ENCODE measurements around the gene TIMM8B.

Gene TIMM8B

DNA sequence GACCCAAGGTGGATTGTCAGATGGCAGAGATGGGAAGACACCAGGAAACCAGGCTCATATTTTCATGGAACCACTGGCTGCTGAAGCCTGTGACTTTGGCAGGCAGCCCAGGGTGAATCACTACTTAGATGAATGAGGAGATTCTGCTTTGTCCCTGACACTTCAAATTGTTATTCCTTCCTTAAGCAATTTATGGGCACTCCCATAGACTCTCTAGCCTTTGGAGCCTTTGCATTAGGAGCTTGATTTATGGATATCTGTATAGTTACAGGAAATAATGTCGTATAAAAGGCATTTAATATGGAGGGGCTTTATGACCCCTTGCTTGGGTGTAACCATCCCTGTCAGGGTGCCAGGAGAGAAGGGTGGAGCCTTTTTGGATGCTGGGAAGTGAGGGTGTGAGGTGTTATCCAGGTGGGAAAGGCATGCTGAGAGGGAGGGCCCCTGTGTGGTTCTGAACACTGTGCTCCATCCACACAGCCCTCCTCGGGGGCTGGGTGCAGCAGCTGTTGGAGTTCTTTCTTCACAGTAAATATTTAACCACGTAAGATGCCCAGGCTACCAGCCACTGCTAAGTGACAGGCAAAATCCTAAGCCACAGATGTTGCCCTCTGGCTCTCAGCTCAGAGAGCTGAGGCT lies 42.0 kb upstream of the TIMM8B start (continued):
- TF ChIP-seq, protein P1, sequence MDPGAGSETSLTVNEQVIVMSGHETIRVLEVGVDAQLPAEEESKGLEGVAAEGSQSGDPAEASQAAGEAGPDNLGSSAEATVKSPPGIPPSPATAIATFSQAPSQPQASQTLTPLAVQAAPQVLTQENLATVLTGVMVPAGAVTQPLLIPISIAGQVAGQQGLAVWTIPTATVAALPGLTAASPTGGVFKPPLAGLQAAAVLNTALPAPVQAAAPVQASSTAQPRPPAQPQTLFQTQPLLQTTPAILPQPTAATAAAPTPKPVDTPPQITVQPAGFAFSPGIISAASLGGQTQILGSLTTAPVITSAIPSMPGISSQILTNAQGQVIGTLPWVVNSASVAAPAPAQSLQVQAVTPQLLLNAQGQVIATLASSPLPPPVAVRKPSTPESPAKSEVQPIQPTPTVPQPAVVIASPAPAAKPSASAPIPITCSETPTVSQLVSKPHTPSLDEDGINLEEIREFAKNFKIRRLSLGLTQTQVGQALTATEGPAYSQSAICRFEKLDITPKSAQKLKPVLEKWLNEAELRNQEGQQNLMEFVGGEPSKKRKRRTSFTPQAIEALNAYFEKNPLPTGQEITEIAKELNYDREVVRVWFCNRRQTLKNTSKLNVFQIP (CRISPR knock-in tag; IDR thresholded peaks at IDR 0.05; ENCODE audit: borderline replicate concordance, low read depth) = no peak
- TF ChIP-seq CSDC2 (CRISPR knock-in tag; IDR thresholded peaks at IDR 0.05) (no peak), ZFP3 (CRISPR knock-in tag; IDR thresholded peaks at IDR 0.05) (0 out of 2 replicates have a peak, but pooled peaks have one; percentile 3), ZNF565 (CRISPR knock-in tag; conservative IDR thresholded peaks at IDR 0.05; ENCODE audit: low read depth) (no peak), ZNF70 (CRISPR knock-in tag; IDR thresholded peaks at IDR 0.05) (no peak)

DNA sequence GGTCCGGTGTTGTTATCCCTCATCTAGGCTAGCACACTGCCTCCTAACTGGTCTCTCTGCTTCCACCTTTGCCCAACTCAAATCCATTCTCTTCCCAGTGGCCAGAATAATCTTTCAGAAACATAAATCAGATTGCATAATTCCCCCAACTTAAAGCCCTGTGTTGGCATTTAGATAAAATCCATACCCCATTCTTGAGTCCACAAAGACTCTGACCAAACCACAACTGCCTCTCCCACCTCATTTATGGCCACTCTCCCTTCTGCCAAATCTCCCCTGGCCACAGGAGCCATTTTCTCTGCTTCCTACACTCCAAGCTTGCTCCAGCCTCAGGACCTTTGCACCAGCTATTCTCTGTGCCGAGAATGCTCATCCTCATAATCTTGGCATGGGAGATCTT lies 40.5 kb upstream of the TIMM8B start:
- TF ChIP-seq TCF4 (CRISPR knock-in tag; IDR thresholded peaks at IDR 0.05; ENCODE audit: borderline replicate concordance) = no peak
- no peak for TF ChIP-seq ZC3H10 (CRISPR knock-in tag; IDR thresholded peaks at IDR 0.05)
- TF ChIP-seq, protein P2, sequence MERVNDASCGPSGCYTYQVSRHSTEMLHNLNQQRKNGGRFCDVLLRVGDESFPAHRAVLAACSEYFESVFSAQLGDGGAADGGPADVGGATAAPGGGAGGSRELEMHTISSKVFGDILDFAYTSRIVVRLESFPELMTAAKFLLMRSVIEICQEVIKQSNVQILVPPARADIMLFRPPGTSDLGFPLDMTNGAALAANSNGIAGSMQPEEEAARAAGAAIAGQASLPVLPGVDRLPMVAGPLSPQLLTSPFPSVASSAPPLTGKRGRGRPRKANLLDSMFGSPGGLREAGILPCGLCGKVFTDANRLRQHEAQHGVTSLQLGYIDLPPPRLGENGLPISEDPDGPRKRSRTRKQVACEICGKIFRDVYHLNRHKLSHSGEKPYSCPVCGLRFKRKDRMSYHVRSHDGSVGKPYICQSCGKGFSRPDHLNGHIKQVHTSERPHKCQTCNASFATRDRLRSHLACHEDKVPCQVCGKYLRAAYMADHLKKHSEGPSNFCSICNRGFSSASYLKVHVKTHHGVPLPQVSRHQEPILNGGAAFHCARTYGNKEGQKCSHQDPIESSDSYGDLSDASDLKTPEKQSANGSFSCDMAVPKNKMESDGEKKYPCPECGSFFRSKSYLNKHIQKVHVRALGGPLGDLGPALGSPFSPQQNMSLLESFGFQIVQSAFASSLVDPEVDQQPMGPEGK (CRISPR knock-in tag; IDR thresholded peaks at IDR 0.05; ENCODE audit: borderline replicate concordance) = no peak
- no peak for TF ChIP-seq BACH2 (CRISPR knock-in tag; IDR thresholded peaks at IDR 0.05; ENCODE audit: borderline replicate concordance)
- TF ChIP-seq ZFP3 (CRISPR knock-in tag; IDR thresholded peaks at IDR 0.05) = no peak
- no peak for TF ChIP-seq ZNF8 (CRISPR knock-in tag; IDR thresholded peaks at IDR 0.05)
- TF ChIP-seq, protein P1 (CRISPR knock-in tag; IDR thresholded peaks at IDR 0.05; ENCODE audit: borderline replicate concordance, low read depth) = no peak
- no peak for TF ChIP-seq ZNF70 (CRISPR knock-in tag; IDR thresholded peaks at IDR 0.05)

DNA sequence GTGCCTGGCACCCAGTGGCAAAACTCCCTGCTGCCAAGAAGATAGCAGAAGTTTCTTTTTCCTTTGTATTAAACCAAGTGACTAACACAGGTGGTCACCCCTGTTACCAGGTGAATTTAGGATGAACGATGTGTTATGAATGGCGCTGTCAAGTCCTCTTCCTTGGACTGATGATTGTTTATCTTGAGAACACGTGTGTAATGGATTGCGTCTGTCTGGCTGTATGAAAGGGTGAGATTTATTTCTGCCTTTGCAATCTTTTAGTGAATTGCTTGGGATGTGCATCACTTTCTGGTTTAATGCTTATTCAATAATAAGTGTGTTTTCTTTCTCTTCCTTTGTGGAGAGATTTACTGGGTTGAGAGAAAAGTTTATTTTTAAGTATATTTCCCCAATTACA lies 36.6 kb upstream of the TIMM8B start:
- TF ChIP-seq PPARA (CRISPR knock-in tag; IDR thresholded peaks at IDR 0.05; ENCODE audit: borderline replicate concordance) (no peak), ISL1 (CRISPR knock-in tag; IDR thresholded peaks at IDR 0.05) (peak; percentile 36; the same call in 1 of the 2 replicates), OSR1 (CRISPR knock-in tag; IDR thresholded peaks at IDR 0.05) (no peak), ZNF565 (CRISPR knock-in tag; conservative IDR thresholded peaks at IDR 0.05; ENCODE audit: low read depth) (no peak), CSDC2 (CRISPR knock-in tag; IDR thresholded peaks at IDR 0.05) (no peak)
- TF ChIP-seq, protein P3, sequence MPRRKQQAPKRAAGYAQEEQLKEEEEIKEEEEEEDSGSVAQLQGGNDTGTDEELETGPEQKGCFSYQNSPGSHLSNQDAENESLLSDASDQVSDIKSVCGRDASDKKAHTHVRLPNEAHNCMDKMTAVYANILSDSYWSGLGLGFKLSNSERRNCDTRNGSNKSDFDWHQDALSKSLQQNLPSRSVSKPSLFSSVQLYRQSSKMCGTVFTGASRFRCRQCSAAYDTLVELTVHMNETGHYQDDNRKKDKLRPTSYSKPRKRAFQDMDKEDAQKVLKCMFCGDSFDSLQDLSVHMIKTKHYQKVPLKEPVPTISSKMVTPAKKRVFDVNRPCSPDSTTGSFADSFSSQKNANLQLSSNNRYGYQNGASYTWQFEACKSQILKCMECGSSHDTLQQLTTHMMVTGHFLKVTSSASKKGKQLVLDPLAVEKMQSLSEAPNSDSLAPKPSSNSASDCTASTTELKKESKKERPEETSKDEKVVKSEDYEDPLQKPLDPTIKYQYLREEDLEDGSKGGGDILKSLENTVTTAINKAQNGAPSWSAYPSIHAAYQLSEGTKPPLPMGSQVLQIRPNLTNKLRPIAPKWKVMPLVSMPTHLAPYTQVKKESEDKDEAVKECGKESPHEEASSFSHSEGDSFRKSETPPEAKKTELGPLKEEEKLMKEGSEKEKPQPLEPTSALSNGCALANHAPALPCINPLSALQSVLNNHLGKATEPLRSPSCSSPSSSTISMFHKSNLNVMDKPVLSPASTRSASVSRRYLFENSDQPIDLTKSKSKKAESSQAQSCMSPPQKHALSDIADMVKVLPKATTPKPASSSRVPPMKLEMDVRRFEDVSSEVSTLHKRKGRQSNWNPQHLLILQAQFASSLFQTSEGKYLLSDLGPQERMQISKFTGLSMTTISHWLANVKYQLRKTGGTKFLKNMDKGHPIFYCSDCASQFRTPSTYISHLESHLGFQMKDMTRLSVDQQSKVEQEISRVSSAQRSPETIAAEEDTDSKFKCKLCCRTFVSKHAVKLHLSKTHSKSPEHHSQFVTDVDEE (CRISPR knock-in tag; IDR thresholded peaks at IDR 0.05) = no peak
- no peak for ATAC-seq

More for the DNA sequence above, 40.5 kb upstream of the TIMM8B start:
- no peak for ATAC-seq

DNA sequence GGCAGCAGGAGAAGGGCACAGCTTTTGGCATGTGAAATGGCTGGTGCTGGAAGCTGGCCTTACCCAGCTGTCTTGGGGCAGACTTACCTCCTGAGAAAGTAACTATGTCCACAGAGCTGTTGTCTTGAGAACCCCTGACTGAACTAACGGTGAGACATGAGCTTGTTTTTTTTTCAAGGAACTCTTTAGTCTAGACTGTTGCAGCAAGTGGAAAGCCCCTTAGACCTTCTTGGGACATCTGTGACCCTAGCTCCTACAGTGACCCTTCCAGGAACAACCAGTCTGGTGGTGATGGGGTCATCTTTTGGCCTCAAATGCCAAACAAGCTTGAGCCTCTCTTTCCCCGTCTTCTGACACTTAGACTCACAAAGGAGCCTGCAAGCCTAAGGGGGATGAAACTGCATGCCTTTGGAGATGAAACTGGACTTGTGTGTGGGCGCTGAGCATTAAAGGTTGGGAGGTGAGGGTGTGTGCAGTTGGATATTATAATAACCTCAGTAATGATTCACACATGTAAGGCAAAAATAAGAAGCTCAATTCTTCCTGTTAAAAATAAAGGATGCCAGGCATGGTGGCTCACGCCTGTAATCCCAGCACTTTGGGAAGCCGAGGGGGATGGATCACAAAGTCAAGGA lies 35.5 kb upstream of the TIMM8B start:
- no peak for ATAC-seq
- no peak for TF ChIP-seq CSDC2 (CRISPR knock-in tag; IDR thresholded peaks at IDR 0.05)
- TF ChIP-seq GLIS3 (CRISPR knock-in tag; IDR thresholded peaks at IDR 0.05) = no peak

DNA sequence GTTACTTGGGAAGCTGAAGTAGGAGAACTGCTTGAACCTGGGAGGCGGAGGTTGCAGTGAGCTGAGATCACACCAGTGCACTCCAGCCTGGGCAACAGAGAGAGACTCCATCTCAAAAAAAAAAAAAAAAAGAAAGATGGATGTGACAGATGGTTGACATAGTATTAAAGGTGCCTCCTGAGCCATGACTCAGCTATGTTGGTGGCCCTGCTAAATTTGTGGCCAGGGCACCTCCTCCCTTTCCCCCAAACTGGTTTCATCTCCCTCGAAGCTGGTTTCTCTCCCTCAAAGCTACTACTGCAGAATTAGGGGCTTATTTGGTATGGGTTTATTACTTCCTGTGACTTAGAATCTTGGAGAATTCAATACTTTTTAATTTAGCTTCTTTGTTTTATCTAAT lies 31.6 kb upstream of the TIMM8B start:
- TF ChIP-seq TOX (CRISPR knock-in tag; IDR thresholded peaks at IDR 0.05; ENCODE audit: borderline replicate concordance) (no peak), RARB (CRISPR knock-in tag; IDR thresholded peaks at IDR 0.05) (no peak), CSDC2 (CRISPR knock-in tag; IDR thresholded peaks at IDR 0.05) (no peak), ZFP3 (CRISPR knock-in tag; IDR thresholded peaks at IDR 0.05) (no peak), PPARA (CRISPR knock-in tag; IDR thresholded peaks at IDR 0.05; ENCODE audit: borderline replicate concordance) (no peak), BACH2 (CRISPR knock-in tag; IDR thresholded peaks at IDR 0.05; ENCODE audit: borderline replicate concordance) (no peak), ZNF70 (CRISPR knock-in tag; IDR thresholded peaks at IDR 0.05) (no peak), ZFP30 (CRISPR knock-in tag; IDR thresholded peaks at IDR 0.05) (no peak)
- TF ChIP-seq, protein P3 (CRISPR knock-in tag; IDR thresholded peaks at IDR 0.05) = no peak
- no peak for ATAC-seq

All from SK-N-SH treated with all-trans-retinoic acid at 6 μM for 48 hours (cell line).